Measurements from ENCODE around the gene MBOAT1. TPM values are rescaled to one million over a fixed set of nuclear protein-coding genes. Genes with fewer than 3 reads are reported as not detected.

MBOAT1 gene
- total RNA-seq, 1 donor from 2014 or later = 14.8 TPM

DNA sequence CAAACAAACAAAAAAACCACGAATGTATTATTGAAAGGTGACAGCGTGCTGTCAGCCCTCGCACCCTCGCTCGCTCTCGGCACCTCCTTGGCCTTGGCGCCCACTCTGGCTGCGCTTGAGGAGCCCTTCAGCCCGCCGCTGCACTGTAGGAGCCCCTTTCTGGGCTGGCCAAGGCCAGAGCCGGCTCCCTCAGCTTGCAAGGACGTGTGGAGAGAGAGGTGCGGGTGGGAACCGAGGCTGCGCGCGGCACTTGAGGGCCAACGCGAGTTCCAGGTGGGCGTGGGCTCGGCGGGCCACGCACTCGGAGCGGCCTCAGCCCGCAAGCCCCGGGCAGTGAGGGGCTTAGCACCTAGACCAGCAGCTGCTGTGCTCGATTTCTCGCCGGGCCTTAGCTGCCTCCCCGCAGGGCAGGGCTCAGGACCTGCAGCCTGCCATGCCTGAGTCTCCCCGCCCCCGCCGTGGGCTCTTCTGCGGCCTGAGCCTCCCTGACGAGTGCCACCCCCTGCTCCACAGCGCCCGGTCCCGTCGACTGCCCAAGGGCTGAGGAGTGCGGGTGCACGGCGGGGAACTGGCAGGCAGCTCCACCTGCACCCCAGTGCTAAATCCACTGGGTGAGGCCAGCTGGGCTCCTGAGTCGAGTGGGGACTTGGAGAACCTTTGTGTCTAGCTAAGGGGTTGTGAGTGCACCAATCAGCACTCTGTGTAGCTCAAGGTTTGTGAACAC, 20.9 kb upstream of the MBOAT1 start:
- no peak for DNase-seq (ENCODE audit: low read depth in 2 of 2)

DNA sequence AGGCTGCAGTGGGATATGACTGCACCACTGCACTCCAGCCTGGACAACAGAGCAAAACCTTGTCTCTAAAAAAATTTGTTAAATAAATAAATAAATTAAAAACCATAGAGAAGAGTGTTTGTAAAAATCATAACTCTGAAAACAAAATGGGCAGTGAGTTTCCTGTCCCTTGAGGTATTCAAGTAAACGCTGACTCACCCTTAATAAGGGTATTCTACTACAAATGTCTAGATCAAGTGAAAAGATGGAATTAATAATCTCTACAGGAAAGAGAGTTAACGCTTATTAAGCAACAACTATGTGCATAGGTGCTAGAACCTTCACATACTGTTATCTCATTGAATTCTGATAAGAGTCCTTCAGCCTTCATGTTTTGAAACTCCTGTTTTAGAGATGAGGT, 19.9 kb upstream of the MBOAT1 start:
- no peak for DNase-seq (ENCODE audit: low read depth in 2 of 2)

DNA sequence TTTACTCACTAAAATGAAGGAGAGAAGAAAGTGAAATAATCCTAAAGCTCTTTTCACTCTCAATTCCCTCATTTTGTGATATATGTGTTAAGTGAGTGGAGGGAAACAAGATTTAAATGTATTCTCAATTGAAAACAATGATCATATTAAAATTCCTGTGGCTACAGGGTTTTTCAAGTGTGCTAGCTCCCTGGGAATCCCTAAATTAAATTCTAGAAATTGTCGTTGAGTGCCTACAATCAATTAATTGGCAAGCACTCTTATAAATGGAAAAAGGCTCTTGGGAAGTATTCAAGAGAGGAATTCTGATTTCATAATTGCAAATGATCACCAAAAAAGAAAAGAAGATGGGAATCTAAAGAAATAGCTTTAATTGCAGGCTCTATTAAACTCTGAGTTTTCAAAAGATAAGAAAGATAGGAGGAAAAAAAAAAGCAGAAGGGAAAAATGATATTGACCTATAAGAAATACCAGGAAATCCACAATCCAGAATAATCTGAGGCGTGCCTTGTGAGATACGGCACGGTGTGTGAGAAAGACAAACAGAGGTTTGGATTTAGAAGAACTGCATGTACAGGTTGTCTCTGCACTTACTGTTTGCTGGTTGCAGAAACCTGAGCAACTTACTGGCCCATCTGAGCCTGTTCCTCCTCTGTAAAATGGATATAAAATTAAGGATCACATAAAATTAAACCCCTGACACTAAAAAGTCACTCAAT, 18.3 kb upstream of the MBOAT1 start:
- DNase-seq (ENCODE audit: low read depth in 2 of 2) = no peak

DNA sequence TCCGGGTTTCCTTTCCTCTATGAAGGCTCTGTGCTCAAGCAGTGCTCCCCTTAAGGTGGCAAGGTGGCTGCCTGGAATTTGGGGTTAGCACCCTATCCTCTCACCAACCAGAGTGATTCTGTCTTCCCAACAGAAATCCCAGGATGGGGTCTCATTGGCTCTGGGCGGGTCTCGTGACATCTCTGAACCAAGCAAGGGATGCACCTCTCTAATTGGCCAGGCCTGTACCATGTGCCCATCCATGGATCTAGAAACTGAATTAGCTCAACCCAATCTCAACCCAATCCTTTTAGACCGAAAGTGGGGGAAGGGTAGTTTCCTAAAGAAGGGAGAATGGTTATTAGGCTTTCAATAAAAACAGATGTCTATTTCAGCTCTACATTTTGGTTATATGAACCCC, 17.6 kb upstream of the MBOAT1 start:
- DNase-seq (ENCODE audit: low read depth in 2 of 2) = no peak

DNA sequence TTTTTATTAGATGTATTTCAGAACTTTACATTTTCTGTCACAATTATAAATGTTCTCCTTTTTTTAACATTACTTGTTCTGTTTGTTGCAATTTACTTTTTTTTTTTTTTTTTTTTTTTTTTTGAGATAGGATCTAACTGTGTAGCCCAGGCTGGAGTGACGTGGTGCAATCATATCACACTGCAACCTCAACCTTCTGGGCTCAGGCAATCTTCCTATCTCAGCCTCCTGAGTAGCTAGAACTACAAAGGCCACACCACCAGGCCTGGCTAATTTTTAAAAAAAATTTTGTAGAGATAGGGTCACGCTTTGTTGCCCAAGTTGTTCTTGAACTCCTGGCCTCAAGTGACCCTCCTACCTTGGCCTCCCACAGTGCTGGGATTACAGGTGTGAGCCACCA, 15.1 kb upstream of the MBOAT1 start:
- DNase-seq (ENCODE audit: low read depth in 2 of 2) = no peak

DNA sequence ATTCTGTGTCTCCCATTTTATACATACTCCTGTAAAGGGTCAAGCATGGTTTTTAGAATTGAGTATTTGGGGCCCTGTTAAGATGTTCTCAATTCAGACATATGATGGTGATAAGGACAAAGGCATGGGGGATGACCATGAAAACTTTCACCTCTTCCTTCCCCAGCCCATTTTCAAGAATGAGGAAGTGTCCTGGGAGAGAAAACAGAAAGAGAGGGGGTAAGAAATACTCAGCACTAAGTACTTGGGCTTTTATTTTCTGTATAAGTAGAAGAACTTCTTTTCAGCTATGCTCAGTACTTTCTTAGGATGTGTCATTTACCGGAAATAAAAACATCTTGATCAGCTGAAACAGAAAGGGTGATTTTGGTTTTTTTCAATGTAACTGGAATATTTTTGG, 10.9 kb upstream of the MBOAT1 start:
- DNase-seq (ENCODE audit: low read depth in 2 of 2) = no peak

DNA sequence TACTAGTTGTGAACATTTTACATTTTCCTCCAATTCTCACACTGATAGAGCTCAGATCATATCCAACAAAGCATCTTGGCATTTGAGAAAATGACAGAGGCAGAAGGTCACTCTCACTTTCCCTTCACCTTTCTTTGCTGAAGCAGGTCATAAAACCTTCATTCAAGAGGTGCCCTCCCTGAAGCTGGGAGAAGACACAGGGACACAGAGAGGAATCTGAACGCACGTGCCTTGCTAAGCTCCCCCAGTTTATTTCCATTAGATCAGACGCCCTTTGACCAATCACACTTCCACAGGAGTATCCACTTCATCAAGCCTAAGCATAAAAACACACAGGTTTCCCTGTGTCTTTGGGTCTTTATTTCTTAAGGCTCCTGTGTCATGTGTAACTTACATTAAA, 9.2 kb upstream of the MBOAT1 start:
- DNase-seq (ENCODE audit: low read depth in 2 of 2) = no peak

DNA sequence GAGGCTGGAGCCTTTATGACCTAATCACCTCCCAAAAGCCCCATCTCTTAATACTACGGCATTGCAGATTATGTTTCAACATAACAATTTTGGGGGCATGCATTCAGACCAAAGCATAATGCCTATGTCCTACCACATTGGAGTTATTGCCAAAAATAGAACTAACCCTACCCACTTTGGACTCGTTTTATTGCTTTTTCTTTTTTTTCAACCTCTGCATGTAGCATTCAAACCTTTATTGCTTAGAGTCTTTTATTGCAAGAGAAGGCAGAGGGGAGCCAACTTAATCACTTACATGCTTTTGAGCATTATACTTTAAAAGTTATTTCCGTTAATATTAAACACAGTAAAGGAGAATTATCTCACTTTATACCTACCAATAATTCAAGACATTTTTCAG, 8.1 kb upstream of the MBOAT1 start:
- no peak for DNase-seq (ENCODE audit: low read depth in 2 of 2)

DNA sequence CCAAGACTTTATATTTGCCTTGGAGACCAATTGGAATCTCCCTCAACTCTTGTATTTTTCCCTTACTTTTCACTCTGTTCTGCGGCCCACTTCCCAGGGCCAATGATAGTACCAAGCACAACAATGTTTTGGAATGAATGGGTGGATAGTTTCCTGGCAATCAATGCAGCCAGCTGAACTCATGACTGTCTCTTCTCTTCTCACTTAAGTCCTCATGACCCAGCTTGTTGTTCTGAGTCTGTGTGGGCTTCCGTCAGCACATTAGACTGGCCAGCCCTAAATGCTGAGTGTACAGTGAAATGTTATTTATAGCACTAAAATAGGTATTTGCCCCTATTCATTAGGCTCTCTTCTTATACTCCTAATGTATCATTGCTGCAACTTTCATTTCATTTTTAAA, 5.6 kb upstream of the MBOAT1 start:
- peak; percentile 58 to 92 for DNase-seq (ENCODE audit: low read depth in 2 of 2)

DNA sequence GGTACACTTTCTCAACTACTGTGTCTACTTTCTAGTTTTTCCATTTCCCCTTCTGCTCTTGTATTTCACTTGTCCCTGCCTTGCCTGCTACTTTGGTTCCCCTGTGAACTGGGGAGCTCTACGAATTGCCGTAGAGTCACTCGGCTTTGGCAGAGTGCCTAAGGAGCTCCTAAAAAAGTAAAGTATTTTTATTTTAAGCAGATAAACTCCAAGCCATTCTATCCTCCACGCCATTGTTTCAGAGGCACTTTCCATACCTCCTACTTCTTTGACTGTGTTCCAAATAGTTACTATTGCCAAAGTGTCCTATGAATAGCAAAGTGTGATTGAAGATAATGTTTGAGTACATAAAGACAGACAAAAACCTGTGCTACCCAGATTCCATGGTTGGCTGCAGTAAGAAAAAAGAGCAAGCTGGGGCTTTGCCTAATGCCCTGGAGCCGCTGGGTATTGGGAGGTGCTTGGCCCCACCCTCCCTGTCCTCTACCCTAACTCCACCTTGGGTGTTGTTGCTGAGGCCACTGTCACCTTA, 5.1 kb upstream of the MBOAT1 start:
- no peak for DNase-seq (ENCODE audit: low read depth in 2 of 2)

DNA sequence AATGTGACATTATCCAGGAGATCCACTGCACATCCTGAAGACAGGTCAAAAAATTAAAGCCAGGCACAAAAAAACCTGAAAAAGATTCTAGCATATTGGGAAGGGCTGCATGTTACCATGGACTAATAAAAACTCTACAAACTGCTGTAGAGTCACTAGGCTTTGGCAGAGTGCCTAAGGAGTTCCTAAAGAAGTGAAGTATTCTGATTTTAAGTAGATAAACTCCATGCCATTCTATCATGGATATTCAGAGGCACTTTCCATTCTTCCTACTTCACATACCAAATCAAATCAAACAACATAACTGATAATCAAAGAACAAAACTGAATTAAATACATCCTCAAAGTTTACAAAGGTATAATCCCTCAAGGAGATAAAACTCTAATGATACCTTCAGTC, 3.0 kb upstream of the MBOAT1 start:
- DNase-seq (ENCODE audit: low read depth in 2 of 2) = no peak

DNA sequence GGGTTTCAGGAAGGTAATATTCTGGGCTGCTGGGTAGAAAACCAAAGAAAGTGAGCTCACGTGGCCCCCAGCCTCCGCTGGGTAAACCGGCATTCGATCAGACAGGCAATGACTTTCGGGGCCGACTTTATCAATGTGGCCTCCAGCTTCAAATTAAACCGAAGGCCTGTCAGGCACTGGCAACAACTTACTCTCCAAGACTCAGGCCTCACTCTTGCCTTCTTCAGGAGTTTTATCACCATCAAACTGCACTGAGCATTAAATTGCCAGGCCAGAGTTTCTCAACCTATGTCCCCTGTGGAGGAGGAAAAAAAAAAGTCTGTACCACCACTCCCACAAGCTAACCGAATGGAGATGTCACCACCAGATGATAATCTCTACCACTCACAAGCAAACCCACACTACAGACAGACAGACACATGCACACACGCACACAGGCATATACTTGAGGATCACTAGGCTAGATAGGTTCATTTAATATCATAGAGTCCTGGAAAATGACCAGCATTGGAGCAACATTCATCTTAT, 1.1 kb upstream of the MBOAT1 start:
- no peak for DNase-seq (ENCODE audit: low read depth in 2 of 2)

DNA sequence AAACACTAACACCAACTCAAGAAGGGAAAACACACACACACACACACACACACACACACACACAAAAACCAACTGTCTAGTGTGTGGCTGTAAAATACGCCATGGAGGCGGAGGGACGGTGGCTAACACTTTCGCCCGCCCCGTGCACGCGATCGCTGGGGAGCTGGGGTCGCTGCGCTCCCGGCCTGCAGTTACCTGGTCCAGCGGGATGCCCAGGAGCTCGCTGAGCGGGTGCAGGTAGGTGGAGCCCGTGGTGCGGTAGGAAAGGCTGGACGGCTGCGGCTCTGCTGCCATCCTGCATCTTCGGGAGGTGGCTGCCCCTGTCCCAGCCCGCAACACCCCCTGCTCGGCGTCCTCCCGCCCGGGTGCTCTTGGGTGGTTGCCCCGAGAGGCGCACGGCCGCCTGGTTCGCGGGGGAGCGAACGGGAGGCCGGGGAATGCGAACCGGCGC, 303 bp downstream of the MBOAT1 start:
- peak in 1 of 2 donors; percentile 51 for DNase-seq (ENCODE audit: low read depth in 2 of 2)

DNA sequence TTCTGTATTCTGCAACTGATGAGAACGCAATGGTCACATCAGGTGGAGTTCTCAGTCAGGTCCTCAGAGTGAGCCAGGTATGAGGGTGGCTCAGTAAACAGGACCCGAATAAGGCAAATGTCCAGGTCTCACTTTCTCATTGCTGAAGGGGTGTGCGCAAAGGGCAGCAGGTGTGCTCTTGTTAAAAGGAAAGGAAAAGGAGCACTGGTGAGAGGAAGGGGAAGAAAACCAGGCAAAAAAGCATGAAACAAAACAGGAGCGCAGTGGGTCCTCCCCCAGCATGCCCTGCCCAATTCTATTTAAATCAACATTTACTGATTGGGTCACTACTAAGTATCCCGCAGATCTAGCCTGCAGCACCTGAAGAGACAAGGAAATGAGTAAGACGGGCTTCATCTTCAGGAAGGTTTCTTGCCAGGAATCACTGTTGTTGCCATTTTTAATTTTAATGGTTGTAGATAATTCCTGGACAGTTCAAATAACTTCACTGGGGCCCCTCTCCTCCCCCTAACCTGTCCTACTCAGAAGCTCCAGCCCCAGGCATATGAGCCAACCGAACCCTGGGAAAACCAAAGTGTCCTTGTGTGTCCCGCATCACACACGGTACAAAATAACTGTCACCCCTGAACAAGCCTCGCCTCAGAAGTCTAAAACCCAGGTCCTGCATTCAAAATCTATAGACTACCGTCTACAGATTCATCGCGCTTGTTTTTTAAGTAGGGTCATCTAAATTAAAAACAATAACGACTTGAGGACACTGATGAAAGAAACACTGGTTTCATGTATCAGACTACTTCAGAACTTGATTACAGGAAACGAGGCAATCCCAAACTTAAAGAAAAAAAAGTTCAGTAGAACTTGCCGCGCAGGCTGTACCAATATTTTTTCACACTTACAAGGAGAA, 980 bp downstream of the MBOAT1 start:
- peak in 1 of 2 donors; percentile 12 for DNase-seq (ENCODE audit: low read depth in 2 of 2)

DNA sequence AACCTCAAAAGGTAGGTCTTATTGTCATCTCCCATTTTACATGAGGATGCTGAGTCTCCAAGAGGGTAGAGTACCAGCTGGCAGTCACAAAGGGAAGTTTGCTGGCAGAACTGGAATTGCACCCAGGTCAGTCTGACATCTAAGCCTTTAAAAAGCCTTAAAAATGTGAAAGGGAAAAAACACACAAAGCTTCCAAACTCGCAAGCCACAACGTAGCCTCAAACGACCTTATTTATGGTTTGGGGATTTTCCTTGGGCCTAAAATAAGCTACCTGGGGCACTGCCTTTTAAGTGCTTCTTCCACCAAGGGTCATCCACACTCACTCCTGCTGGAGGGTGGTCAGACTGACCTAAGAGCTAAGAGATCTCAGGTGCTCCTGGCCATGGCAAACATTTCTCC, 2.1 kb downstream of the MBOAT1 start:
- no peak for DNase-seq (ENCODE audit: low read depth in 2 of 2)

DNA sequence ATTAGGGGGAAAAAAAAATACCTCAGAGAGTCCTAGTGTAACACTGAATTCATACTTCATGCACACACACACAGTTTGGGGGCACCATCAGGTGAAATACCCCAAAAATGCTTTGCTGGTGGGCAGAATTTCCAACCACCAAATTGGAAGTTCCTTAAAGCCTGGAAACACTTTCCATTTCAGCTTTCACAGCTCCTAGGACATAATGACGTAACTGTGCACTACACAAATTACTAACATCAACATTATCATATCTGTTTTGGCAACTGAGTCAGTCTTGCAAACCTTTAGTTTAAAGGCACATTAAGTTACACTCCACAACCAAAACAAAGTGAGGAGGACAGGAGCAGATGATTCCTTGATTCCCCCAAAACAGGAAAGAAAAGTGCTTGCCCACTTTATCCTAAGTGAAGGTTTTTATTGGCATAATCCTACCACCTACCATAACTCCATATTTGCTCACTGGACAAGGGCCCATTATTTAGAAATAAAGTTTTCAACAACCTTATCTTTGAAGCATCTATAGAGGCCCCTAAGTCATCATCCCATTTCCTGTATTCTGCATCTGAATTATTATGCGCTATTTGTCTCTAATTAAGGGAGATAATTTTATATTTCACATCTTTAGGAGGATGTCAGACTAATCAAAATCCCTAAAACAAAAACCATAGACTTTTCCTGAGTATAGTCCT, 3.4 kb downstream of the MBOAT1 start:
- no peak for DNase-seq (ENCODE audit: low read depth in 2 of 2)

DNA sequence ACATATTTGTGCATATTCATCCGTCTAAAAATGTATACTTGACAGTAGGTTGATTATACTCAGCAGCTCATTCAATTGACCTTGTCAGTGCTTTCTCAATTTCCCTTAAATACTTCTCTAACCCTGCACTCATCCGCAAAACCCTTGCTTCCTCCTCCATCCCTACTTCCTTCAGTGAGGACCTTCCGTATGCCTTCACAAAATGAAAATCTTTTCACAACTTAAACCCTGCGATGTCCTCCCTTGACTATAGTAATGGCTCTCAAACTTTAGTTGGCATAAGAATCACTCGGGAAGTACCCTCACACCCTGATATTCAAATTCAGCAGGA, 5.2 kb downstream of the MBOAT1 start:
- DNase-seq (ENCODE audit: low read depth in 2 of 2) = no peak

DNA sequence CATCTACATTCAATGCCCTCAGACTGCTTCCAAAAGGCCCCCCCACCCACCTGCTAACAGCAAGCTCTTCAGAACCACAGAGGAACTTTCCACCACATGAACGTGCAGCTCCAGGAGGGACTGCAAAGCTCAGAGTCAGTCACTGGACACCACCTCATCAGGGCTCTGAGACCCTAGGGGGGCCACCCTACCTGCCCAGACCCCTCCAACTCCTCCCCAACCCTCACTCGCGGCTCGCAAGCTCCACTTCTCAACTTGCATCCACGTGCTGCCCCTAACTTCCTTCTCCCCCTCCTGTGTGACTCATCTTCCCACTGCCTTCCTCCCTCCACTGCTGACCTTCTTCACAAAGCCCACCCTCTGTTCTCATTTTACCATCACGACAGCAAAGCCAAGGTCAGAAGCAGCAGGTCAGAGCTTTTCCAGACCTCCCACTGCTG, 6.5 kb downstream of the MBOAT1 start:
- peak in 1 of 2 donors; percentile 28 for DNase-seq (ENCODE audit: low read depth in 2 of 2)

DNA sequence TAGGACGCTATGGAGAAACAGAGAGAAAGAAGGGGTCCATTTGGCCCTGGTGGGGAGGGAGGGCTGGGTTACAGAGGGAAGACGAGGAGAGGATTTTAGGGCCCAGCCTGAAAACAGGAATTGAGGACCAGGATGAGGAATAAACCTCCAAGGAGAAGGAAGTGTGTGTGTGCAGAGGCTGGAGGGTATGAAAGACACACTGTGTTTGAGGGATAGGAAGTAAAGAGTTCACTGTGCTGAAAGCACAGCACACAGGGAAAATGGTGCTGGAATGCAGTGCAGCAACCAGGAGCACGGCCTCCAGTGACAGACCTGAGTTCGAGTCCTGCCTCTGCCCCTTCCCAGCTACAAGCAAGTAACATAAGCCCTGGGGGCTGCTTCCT, 7.8 kb downstream of the MBOAT1 start:
- no peak for DNase-seq (ENCODE audit: low read depth in 2 of 2)

DNA sequence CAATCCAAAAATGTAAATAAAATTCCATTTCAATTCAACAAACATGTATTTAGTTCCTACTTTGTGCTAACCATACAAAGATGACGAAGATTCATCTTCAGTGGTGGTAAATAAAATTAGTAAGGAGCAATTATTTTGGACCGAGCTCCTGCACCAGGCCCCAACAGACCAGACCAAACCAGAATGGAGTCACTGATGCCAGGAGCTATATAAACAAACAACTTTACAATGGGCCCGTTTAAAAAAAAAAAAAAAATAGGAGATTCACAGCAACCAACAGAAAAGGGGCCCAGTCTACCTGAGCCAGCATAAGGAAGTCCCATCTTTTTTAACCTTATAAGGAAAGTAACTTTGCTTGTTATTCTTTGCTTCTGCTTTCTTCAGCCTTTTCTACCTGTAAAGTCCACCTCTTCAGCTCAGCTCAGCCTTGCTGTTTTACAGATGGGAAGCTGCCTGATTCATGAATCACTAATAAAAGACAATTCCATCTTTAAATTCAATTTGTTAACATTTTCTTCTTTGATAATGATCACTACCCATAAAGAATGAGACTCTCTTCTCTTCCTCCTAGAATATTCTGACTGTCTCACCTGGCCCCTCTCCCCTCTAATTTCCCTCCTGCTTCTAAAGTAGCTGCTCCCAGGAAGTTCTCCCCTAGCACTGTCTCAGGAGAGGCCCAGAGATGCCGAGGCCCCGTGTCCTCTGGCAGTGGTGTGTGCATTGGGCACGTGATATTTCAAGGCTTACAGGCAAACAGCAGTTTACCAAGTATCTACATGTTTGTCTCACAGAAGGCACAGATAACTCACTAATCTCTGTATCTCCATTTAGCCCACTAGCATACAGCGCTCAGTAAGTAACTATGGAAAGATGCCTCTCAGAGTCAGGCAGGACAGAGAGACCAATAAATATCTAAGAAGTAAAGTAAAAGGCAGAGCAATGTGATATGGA, 8.4 kb downstream of the MBOAT1 start:
- no peak for DNase-seq (ENCODE audit: low read depth in 2 of 2)
